Measurements from ENCODE around the gene GALNT12.

GALNT12 gene

DNA sequence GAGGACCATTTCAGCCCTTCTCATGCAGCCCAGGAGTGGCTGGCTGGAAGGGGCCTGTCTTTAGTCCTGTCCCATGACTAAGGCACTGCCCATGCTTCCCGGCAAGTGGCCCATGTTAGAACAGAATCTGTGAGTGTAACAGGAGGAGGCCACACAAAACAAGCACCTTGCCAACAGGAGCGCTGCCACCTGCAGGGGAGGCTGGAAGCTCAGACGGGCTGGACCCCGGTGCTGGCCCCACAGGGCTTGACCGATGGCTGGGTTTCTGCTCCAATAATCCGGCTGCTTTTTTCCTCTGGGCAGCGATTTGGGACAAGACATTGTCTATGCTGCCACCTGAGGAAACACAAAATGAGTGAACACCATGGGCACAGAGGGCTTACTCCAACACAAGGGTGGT is 39.6 kb upstream of the GALNT12 start:
- DNase-seq (ENCODE audit: low read depth): no peak
- no peak overlapping the region for H3K4me3 ChIP-seq (ENCODE audit: low read depth, low read length)
- TF ChIP-seq, protein P1, sequence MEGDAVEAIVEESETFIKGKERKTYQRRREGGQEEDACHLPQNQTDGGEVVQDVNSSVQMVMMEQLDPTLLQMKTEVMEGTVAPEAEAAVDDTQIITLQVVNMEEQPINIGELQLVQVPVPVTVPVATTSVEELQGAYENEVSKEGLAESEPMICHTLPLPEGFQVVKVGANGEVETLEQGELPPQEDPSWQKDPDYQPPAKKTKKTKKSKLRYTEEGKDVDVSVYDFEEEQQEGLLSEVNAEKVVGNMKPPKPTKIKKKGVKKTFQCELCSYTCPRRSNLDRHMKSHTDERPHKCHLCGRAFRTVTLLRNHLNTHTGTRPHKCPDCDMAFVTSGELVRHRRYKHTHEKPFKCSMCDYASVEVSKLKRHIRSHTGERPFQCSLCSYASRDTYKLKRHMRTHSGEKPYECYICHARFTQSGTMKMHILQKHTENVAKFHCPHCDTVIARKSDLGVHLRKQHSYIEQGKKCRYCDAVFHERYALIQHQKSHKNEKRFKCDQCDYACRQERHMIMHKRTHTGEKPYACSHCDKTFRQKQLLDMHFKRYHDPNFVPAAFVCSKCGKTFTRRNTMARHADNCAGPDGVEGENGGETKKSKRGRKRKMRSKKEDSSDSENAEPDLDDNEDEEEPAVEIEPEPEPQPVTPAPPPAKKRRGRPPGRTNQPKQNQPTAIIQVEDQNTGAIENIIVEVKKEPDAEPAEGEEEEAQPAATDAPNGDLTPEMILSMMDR (IDR thresholded peaks at IDR 0.05; ENCODE audit: insufficient read depth, low read depth, low read length, missing control alignments): no peak

DNA sequence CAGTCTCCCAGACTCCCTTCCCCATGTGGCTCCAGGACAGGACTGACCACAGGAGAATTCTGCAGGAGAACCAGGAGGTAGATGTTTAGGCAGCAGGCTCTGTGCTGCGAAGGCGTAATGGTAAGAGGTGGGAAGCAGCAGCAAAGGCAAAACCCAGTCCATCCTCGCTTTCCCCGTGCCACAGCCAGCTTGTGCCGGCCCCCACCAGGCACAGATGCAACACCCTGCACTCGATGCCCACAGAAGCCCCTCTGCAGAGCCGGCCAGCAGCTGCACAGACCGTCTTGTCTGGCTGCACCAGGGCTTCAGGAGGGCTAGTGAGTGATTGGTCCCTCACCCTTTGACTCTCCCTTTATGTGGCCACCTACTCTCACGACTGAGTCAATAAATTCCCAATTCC is 39.1 kb upstream of the GALNT12 start:
- no peak for DNase-seq (ENCODE audit: low read depth)
- TF ChIP-seq, protein P1 (IDR thresholded peaks at IDR 0.05; ENCODE audit: insufficient read depth, low read depth, low read length, missing control alignments): no peak
- H3K4me3 ChIP-seq (ENCODE audit: low read depth, low read length): no peak overlapping the region

DNA sequence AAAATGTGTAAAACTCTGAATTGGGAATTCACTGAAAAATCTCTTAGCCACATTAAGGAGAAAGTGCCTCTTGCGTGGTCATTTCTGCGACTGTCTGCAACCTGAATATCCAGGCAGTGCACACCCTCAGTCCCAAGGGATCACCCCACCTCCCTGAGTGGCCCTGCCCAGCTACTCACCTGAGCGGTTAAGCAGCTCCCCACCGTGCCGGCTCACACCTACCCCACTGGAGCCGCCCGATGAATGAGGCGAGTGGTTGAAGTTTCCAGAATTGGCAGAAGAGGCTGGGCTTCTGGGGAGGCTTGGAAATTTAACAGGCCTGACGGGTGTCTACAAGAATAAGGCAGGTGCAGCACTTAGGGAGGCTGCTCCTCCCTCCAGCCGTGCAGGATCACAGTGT is 36.8 kb upstream of the GALNT12 start:
- TF ChIP-seq, protein P1 (IDR thresholded peaks at IDR 0.05; ENCODE audit: insufficient read depth, low read depth, low read length, missing control alignments): no peak
- no peak for DNase-seq (ENCODE audit: low read depth)
- no peak overlapping the region for H3K4me3 ChIP-seq (ENCODE audit: low read depth, low read length)

DNA sequence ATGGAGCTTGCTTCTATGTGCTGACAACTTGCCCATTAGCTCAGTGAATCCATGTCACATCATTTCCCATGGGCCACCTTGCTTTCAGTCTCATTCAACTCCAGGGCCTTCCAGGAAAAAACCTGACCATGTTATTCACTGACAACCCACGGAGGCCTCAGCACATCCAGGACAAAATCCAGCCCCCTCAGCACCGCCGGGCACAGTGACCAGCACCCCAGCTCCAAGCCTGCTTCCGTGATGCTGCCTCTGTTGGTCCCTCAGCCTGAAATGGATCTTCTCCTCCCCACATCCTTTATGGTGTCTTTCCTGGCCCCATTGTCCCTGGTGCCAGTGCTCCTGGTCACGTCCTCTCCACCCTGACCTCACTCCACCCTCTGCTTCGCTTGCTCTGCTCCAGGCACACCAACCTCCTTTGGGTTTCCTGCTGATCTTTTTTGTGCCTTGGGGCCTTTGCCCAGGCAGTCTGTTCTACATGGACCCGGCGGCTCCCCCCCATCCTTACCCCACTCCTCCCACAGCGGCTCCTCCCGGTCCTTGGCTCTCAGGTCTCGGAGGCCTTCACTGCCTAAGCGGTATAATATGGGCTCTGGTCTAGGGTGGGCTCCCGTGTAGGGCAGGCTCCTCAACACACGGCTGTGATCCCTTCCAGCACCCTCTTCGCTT is 36.1 kb upstream of the GALNT12 start:
- no peak for DNase-seq (ENCODE audit: low read depth)
- no peak overlapping the region for H3K4me3 ChIP-seq (ENCODE audit: low read depth, low read length)
- TF ChIP-seq, protein P1 (IDR thresholded peaks at IDR 0.05; ENCODE audit: insufficient read depth, low read depth, low read length, missing control alignments): no peak

DNA sequence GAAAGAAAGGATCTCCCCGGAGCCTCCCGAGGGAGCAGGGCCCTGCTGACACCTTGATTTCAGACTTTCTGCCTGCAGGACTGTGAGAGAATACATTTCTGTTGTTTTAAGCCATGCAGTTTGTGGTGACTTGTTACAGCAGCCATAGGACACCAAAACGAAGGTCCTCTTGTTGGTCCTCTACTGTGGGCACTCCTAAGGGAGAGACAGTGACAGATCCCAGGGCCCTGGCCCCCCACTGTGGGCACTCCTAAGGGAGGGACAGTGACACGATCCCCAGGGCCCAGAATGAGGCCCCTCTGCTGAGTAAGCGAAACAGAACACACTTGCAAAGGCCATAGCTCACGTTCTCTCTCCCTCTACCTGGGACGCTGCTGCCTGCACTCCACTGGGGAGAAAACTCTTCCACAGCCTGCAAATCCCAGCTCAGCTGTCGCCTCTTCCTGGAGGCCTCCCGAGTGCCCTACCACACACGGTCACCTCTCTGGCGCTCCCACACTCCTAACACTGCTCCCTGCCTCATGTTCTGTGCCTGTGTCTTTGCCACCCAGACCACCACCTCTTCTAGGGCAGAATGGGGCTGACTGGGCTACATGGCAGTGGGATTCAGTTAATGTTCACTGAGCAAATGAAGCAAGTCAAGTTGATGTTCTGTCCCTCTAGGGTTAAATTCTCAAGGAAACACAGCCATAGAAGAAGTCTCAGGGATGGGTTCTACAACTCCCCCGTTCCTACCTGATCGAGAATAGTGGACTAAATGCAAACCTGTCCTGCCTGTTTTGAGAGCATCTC is 34.9 kb upstream of the GALNT12 start:
- no peak overlapping the region for H3K4me3 ChIP-seq (ENCODE audit: low read depth, low read length)
- no peak for DNase-seq (ENCODE audit: low read depth)
- TF ChIP-seq, protein P1 (IDR thresholded peaks at IDR 0.05; ENCODE audit: insufficient read depth, low read depth, low read length, missing control alignments): no peak

DNA sequence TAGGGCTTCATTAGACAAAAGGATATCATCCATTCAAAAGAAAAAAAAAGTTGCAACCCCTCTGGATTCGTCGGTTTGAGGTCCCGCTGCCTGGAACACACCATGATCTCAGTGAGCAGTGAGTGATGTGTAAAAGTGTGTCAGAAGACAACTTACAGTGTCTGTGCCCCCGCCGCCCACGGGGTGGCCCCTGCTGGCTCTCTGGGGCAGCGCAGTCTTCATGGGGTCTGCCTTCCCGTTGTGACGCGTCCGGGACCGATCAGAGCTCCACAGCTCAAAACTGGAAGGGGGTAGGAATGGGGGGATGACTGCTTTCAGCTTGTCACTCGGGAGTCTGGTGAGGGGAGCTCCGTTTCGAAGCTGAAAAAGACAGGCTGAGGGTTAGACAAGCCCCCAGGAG is 33.7 kb upstream of the GALNT12 start:
- no peak for DNase-seq (ENCODE audit: low read depth)
- H3K4me3 ChIP-seq (ENCODE audit: low read depth, low read length): no peak overlapping the region
- TF ChIP-seq, protein P1 (IDR thresholded peaks at IDR 0.05; ENCODE audit: insufficient read depth, low read depth, low read length, missing control alignments): no peak

Measured in GM12865 (cell line).